Measurements from ENCODE around the gene MEOX1.

MEOX1 gene

GRCh38 chr17:43679911-43680310, 18.2 kb upstream of the MEOX1 start:
- DNase-seq (ENCODE audit: low read depth) = no peak

GRCh38 chr17:43679401-43679800, 17.7 kb upstream of the MEOX1 start:
- no peak for DNase-seq (ENCODE audit: low read depth)

GRCh38 chr17:43676471-43676870, 14.7 kb upstream of the MEOX1 start:
- no peak for DNase-seq (ENCODE audit: low read depth)

GRCh38 chr17:43674394-43674793, 12.7 kb upstream of the MEOX1 start:
- DNase-seq (ENCODE audit: low read depth) = no peak

GRCh38 chr17:43673516-43674323, 12.0 kb upstream of the MEOX1 start:
- peak; percentile 62 for DNase-seq (ENCODE audit: low read depth)

- no peak for DNase-seq (ENCODE audit: low read depth)
Measured at GRCh38 chr17:43671755-43672519, 10.2 kb upstream of the MEOX1 start.

GRCh38 chr17:43671031-43671692, 9.4 kb upstream of the MEOX1 start:
- no peak for DNase-seq (ENCODE audit: low read depth)

- DNase-seq (ENCODE audit: low read depth) = no peak
Measured at GRCh38 chr17:43670645-43671030, 8.9 kb upstream of the MEOX1 start.

- no peak for DNase-seq (ENCODE audit: low read depth)
Measured at GRCh38 chr17:43669971-43670644, 8.4 kb upstream of the MEOX1 start.

- no peak for DNase-seq (ENCODE audit: low read depth)
Measured at GRCh38 chr17:43667947-43668348, 6.2 kb upstream of the MEOX1 start.

GRCh38 chr17:43667506-43667905, 5.8 kb upstream of the MEOX1 start:
- no peak for DNase-seq (ENCODE audit: low read depth)

GRCh38 chr17:43665937-43666236, 4.2 kb upstream of the MEOX1 start:
- DNase-seq (ENCODE audit: low read depth) = no peak

GRCh38 chr17:43665084-43665936, 3.6 kb upstream of the MEOX1 start:
- DNase-seq (ENCODE audit: low read depth) = no peak

GRCh38 chr17:43664096-43664495, 2.4 kb upstream of the MEOX1 start:
- DNase-seq (ENCODE audit: low read depth) = no peak

- DNase-seq (ENCODE audit: low read depth) = no peak
Measured at GRCh38 chr17:43663383-43663782, 1.7 kb upstream of the MEOX1 start.

- no peak for DNase-seq (ENCODE audit: low read depth)
Measured at GRCh38 chr17:43662413-43663141, 855 bp upstream of the MEOX1 start.

GRCh38 chr17:43660816-43661493, 767 bp downstream of the MEOX1 start:
- DNase-seq (ENCODE audit: low read depth) = peak; percentile 6

GRCh38 chr17:43659823-43660617, 1.7 kb downstream of the MEOX1 start:
- DNase-seq (ENCODE audit: low read depth) = no peak

- no peak for DNase-seq (ENCODE audit: low read depth)
Measured at GRCh38 chr17:43658900-43659299, 2.8 kb downstream of the MEOX1 start.
